Retinal pigment epithelial cell (primary cell): ENCODE results near the gene COL6A5.

ENCODE experiments used
- DNase-seq: peaks from one replicate; pipeline ENCODE4 v3.0.0-alpha.2; 2010; ENCODE audit warnings: low read depth
- H3K4me3 ChIP-seq: 2 replicates; pipeline ENCODE4 v1.5.1; 2011; ENCODE audit warnings: mild to moderate bottlenecking, low read length, control low read depth, moderate library complexity
- TF ChIP-seq, protein P1 (sequence below): conservative IDR thresholded peaks from 2 replicates; pipeline ENCODE4 v1.5.1; 2011; ENCODE audit warnings: low read depth, low read length, control low read depth, inconsistent platforms

The COL6A5 gene

GRCh38 chr3:130463221-130463620 lies 117.7 kb downstream of the COL6A5 start:
- DNase-seq = no peak
- H3K4me3 ChIP-seq = no peak overlapping the region
- TF ChIP-seq, protein P1, sequence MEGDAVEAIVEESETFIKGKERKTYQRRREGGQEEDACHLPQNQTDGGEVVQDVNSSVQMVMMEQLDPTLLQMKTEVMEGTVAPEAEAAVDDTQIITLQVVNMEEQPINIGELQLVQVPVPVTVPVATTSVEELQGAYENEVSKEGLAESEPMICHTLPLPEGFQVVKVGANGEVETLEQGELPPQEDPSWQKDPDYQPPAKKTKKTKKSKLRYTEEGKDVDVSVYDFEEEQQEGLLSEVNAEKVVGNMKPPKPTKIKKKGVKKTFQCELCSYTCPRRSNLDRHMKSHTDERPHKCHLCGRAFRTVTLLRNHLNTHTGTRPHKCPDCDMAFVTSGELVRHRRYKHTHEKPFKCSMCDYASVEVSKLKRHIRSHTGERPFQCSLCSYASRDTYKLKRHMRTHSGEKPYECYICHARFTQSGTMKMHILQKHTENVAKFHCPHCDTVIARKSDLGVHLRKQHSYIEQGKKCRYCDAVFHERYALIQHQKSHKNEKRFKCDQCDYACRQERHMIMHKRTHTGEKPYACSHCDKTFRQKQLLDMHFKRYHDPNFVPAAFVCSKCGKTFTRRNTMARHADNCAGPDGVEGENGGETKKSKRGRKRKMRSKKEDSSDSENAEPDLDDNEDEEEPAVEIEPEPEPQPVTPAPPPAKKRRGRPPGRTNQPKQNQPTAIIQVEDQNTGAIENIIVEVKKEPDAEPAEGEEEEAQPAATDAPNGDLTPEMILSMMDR = no peak

- no peak overlapping the region for H3K4me3 ChIP-seq
- TF ChIP-seq, protein P1 = no peak
- no peak for DNase-seq
Measured at GRCh38 chr3:130465521-130465920, 120.0 kb downstream of the COL6A5 start.

DNA sequence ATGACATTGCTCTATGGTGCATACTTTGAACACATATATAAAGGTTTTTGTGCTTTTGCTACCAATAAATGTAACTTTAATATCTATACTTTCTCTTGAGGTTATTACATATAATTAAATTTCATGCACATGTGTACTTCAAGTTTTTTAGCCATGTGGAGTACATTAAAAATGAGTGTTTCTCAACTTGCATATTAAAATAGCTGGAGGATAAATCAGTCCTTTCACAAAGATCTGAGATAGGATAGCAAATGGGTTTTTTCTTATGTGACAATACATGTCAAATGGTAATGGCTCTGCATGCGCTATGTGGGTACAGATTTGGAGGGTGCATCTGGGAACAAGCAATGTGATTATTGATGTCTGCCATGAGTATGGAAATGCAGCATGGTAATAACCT lies 122.8 kb downstream of the COL6A5 start:
- no peak for DNase-seq
- TF ChIP-seq, protein P1 = no peak
- H3K4me3 ChIP-seq = no peak overlapping the region

DNA sequence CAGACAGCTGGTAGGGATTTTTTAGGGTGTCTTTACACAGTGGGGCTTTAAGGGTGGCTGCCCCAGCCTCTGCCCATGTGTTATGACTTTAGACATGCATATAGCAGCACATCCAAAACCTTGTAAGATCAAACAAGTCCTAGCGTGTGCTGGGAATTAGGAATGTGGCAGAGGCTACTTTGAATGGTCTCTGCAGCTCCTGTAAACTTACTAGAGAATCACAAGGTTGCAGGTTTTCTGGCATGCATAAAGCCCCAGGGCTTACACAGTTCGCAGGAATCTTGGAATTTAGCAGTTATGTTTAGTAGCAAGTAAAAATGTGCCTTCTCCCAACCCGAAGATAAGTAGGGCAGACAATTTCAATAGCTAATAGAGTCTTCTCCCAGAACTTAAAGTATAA lies 124.7 kb downstream of the COL6A5 start:
- H3K4me3 ChIP-seq = no peak overlapping the region
- DNase-seq = no peak
- TF ChIP-seq, protein P1 = no peak

DNA sequence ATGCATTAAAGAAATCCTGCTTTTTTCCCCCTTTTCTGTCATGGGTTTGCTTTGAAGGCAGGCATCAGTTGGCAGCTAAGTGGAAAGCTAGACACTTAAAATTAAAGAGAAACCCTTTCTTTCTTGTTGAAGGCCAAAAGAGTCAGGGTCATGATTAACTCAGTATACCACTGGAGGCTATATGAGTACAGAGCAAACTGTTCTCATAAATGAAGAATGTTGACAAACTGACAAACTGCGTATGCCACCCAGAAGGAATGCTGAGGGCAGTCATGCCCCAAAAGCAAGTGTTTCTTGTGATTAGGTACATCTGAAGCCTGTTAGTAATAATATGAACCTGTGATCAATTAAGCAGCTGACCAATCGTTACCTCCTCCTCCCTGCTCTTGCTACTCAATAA lies 127.9 kb downstream of the COL6A5 start:
- DNase-seq = no peak
- TF ChIP-seq, protein P1 = no peak
- no peak overlapping the region for H3K4me3 ChIP-seq

DNA sequence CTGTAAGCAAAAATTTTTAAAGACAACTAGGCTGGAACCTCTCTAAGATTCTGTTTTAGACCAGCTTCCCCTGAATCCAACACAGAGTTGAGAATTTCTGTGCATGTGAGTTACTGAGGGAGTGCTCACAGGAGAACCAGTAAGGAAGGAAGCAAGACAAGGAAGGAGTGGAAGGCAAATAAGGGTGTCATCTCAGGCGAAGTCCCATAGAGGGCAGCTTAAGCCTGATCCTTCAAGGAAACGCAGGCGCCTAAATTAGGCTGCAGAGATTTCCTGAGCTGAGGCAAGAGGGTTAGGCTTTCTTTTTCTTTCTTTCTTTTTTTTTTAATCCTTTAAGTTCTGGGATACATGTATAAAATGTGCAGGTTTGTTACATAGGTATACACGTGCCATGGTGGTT lies 135.3 kb downstream of the COL6A5 start:
- no peak overlapping the region for H3K4me3 ChIP-seq
- DNase-seq = no peak
- TF ChIP-seq, protein P1 = peak; percentile 28

- no peak for DNase-seq
- no peak overlapping the region for H3K4me3 ChIP-seq
- TF ChIP-seq, protein P1 = no peak
Measured at GRCh38 chr3:130488288-130488687, 142.8 kb downstream of the COL6A5 start.
